Testis (tissue), 2 donors: ENCODE measurements around the gene GDF9.

Source experiments
- POLR2A ChIP-seq: fragments of 450-650 bp; IDR thresholded peaks from one replicate; pipeline ENCODE4 v1.6.1; 2017; ENCODE audit warnings: antibody characterized with exemption, mild to moderate bottlenecking, moderate library complexity
- TF ChIP-seq, protein P1 (sequence below), 3 experiments: fragments of 450-650 bp in 2 of 3; fragments of 200-600 bp in 1 of 3; sonication (generic) in 1 of 3; IDR thresholded peaks; one replicate each; pipeline ENCODE4 v1.5.1; 2016 to 2019; ENCODE audit warnings: antibody characterized with exemption in 3 of 3, mild to moderate bottlenecking in 2 of 3, moderate library complexity in 1 of 3

DNA sequence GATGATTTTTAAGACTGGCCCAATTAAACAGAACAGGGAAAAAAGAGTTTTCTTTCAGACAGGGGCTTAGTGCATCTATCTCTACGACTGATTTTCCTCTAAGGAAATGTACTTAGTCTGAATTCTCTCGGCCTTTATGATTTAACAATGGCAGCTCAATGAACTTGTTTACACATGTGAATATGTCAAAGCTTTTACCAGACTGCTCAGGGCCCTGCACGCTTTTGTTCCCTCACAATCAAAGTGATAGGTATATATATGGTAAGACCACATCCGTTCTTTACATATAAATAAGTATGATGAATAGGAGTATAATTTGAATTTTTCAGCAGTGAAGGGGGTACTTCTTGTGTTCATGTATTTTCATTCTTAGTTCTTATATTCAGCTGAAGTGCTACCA is 34.8 kb upstream of the GDF9 start:
- TF ChIP-seq, protein P1, sequence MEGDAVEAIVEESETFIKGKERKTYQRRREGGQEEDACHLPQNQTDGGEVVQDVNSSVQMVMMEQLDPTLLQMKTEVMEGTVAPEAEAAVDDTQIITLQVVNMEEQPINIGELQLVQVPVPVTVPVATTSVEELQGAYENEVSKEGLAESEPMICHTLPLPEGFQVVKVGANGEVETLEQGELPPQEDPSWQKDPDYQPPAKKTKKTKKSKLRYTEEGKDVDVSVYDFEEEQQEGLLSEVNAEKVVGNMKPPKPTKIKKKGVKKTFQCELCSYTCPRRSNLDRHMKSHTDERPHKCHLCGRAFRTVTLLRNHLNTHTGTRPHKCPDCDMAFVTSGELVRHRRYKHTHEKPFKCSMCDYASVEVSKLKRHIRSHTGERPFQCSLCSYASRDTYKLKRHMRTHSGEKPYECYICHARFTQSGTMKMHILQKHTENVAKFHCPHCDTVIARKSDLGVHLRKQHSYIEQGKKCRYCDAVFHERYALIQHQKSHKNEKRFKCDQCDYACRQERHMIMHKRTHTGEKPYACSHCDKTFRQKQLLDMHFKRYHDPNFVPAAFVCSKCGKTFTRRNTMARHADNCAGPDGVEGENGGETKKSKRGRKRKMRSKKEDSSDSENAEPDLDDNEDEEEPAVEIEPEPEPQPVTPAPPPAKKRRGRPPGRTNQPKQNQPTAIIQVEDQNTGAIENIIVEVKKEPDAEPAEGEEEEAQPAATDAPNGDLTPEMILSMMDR (IDR thresholded peaks at IDR 0.05), result no peak
- TF ChIP-seq POLR2A, result no peak
